HFF-Myc (cell line): ENCODE results near the gene DUSP6.

Experiments used
- DNase-seq: peaks from one replicate; pipeline ENCODE4 v3.0.0-alpha.2; 2011; ENCODE audit warnings: low read depth; ENCODE audit errors: extremely low read depth
- H3K4me3 ChIP-seq: replicated peaks from 2 replicates; pipeline ENCODE4 v1.5.1; 2011; ENCODE audit warnings: low read depth, mild to moderate bottlenecking, control low read depth, low read length
- TF ChIP-seq, protein P1 (sequence below): IDR thresholded peaks from 2 replicates; pipeline ENCODE4 v1.5.1; 2012; ENCODE audit warnings: mild to moderate bottlenecking, low read depth, low read length, control low read depth; ENCODE audit errors: missing control alignments

The DUSP6 gene

DNA sequence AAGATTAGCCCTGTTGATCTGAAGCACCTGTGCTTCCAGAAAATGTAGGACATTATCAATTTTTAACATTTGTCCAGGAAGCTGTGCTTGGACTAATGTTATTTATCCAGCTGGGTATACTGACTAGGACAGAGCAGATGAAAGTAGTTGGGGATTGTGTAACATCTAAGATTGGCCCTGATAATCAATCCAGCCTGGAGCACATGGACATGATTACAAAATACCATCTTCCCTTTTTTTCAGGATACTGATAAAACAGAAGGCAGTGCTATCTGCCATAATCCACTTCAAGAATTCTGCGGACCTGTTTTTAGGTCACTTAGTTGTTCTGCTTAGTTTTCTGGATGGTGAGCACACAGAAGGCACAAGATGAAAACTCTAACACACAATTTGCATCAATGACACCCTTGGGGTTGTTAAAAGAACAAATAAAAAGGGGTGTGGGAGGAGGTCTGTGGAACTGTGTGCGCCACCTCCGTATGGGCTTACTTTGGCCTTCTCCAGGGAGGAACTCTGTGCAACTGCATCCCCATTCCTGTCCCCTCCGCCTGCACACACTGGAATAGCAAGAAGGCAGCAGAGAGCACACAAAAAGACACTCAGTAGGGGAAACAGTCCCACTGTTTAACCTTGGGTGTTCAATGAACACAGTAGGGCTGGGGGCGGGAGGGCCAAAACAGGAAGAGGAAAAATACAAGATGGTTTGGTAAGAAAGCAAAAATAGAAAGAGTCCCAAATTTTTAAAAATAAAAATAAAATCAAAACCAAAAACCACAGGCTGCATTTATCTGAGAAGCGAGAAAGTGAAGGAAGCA, 31.1 kb upstream of the DUSP6 start:
- no peak for DNase-seq
- H3K4me3 ChIP-seq: peak overlapping the region; percentile 8; the same call in 1 of the 2 replicates
- TF ChIP-seq, protein P1, sequence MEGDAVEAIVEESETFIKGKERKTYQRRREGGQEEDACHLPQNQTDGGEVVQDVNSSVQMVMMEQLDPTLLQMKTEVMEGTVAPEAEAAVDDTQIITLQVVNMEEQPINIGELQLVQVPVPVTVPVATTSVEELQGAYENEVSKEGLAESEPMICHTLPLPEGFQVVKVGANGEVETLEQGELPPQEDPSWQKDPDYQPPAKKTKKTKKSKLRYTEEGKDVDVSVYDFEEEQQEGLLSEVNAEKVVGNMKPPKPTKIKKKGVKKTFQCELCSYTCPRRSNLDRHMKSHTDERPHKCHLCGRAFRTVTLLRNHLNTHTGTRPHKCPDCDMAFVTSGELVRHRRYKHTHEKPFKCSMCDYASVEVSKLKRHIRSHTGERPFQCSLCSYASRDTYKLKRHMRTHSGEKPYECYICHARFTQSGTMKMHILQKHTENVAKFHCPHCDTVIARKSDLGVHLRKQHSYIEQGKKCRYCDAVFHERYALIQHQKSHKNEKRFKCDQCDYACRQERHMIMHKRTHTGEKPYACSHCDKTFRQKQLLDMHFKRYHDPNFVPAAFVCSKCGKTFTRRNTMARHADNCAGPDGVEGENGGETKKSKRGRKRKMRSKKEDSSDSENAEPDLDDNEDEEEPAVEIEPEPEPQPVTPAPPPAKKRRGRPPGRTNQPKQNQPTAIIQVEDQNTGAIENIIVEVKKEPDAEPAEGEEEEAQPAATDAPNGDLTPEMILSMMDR: no peak

DNA sequence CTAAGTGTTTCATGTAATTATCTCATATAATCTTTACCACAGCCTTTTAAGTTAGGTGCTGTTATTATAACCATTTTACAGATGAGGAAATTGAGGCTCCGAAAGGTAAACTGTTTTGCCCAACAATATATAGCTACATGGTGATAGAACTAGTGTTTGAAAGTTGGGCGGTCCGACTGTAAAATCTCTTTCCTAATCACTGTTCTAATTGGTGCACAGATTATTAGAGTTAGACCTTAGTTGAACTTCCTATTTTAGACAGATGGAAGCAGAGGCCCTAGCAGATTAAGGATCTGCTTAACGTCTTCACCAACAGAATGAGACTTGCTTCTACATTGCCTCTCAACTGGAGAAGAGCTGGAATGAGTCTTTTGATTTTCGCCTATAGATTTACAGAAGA, 30.0 kb upstream of the DUSP6 start:
- TF ChIP-seq, protein P1: no peak
- DNase-seq: no peak
- no peak overlapping the region for H3K4me3 ChIP-seq

DNA sequence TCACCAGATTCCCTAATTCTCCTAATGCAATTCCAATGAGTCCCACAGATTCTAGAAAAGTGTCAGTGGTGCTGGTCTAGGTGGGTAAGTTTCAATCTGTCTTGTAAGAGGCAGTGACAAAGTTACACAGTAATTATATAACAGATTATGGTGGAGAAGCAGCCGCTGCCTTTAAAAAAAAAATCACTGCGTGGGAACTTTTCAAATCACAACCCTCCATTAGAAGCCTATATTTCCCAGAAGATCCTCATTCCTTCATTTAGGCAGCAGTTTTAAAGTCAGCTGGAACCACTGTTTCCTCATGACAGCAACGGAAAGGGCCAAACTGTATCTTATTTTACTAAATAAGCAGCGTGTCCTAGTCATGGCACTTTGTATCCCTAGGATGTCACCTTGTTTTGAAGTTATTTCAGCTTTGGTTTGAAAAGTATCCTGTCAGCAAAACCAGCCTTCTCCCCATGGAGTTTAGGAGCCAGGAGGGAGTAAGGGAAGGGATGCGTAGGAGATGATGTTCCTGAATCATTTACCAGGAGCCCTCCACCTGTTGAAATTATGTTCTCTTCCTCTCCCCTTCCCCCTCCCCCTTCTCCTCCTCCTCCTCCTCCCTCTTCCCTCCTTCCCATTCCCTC, 27.7 kb upstream of the DUSP6 start:
- no peak overlapping the region for H3K4me3 ChIP-seq
- TF ChIP-seq, protein P1: no peak
- no peak for DNase-seq

DNA sequence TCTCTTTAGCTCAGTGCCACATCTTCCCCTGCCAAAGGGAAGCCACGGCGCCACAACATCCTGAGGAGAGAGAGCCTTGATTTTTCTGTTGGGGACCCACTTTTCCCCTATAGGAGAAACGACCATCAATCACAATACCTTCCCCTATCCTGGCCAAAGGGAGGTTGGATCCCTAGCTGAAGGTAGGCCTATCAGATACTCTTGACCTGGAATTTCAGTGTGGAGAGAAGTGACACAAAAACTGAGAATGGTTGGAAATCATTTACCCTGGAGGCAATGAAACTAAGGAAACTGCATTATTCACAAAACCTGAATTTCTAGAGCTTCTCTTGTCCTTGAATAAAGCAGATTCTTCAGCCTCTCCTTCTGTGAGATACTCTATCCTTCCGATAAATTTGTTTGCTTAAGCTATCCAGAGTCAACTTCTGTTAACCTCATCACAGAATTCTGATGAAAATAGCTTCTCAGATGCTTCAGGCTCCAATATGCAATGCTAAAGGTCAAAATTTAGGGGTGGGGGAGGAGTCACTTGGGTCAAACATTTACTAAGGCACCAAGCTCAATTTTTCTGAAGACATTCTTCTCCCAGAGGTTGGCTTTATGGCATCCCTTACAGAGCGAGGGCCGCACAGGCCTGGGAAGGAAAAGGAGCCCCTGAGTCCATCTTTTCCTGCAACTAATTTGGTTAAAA, 27.0 kb upstream of the DUSP6 start:
- no peak for DNase-seq
- TF ChIP-seq, protein P1: no peak
- H3K4me3 ChIP-seq: no peak overlapping the region

DNA sequence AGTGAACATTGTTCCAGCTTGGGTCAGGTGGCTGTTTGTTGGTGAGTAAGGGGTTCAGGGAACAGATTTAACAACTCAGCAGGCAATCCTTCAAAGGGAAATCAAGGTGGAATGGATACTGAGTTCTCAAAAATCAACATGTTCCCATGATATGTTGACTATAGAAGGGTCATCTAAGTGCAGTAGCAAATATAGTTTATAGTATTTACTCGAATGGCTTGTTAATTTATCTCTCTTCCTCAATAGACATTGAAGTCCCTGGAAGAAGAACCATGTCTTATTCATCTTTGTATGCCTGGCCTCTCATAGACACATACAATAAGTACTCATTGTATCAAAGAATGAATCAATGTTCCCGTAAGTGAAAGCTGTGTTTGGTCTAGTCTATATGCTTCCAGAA, 24.5 kb upstream of the DUSP6 start:
- no peak overlapping the region for H3K4me3 ChIP-seq
- TF ChIP-seq, protein P1: no peak
- no peak for DNase-seq

DNA sequence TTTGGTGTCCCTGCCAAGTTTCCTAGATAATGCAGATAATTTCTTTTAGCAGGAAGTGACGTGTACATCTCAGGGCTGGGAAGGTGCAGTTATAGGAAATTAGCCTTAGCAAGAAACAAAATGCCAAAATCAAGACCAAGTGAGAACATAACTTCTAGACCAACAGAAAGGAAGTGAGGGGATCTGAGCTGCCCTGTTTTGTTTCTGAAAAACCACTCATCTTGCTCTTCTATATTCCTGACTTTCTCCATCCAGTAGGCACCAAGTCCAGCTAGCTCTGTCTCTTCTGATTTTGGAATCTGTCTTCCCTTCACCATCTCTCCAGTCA, 23.9 kb upstream of the DUSP6 start:
- no peak for DNase-seq
- TF ChIP-seq, protein P1: no peak
- no peak overlapping the region for H3K4me3 ChIP-seq
